GM12874 (cell line): ENCODE results near the gene FGD5.

Source experiments
- TF ChIP-seq, protein P1 (sequence below): IDR thresholded peaks from 2 replicates; pipeline ENCODE4 v1.5.1; 2011; ENCODE audit warnings: low read depth, mild to moderate bottlenecking, control low read depth, low read length, moderate library complexity; ENCODE audit not compliant: insufficient read depth

FGD5 gene

DNA sequence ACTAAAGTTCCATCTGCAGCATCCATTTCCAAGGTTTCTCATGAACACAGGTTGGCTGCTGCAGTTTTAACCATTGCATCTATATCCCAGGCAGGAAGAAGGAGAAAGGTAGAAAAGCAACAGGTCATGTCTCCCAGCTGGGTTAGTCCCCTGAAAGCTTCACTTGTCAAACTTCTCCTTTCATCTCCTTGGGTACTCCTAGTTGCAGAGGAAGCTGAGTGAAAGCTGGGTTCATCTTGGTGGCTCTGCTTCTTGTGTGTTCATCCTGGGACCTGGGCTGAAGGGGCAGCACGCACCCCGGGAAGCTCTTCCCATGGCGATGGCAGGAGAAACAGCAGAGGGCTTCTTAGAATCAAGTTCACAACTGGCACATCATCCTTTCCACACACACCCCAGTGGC lies 67.3 kb downstream of the FGD5 start:
- TF ChIP-seq, protein P1, sequence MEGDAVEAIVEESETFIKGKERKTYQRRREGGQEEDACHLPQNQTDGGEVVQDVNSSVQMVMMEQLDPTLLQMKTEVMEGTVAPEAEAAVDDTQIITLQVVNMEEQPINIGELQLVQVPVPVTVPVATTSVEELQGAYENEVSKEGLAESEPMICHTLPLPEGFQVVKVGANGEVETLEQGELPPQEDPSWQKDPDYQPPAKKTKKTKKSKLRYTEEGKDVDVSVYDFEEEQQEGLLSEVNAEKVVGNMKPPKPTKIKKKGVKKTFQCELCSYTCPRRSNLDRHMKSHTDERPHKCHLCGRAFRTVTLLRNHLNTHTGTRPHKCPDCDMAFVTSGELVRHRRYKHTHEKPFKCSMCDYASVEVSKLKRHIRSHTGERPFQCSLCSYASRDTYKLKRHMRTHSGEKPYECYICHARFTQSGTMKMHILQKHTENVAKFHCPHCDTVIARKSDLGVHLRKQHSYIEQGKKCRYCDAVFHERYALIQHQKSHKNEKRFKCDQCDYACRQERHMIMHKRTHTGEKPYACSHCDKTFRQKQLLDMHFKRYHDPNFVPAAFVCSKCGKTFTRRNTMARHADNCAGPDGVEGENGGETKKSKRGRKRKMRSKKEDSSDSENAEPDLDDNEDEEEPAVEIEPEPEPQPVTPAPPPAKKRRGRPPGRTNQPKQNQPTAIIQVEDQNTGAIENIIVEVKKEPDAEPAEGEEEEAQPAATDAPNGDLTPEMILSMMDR, result no peak

DNA sequence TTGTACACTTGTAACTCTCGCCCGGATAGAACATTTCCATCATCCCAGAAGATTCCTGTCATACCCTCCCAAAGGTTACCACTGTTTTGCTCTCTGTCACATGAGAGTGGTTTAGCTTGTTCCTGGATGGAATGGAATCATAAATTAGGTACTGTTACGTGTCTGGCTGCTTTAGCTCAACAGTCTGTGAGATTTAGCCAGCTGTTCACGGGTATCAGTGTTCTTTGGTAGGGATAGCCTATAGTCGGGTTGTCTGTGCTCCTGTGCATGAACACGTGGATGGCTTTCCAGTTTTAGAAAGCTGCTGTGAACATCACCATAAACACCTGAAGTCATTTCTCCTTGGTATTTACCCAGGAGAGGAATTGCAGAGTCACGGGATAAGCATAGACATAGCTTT lies 70.4 kb downstream of the FGD5 start:
- TF ChIP-seq, protein P1, result no peak

DNA sequence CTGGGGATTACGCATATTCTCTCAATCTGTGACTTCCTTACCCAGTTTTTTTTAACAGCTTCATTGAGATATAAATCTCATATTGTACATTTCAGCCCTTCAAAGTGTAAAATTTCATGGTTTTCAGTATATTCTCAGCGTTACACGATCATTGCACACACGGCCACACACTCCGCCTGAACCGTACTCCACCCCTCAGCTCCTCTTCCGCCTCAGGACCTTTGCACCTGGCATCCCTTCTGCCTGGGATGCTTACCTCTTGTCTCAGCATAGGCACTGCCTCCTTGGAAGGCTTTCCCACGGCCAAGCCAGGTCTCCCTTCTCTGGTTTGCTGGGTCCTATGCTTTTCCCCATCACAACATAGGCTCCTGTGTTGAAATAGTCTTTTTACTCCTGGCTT lies 71.2 kb downstream of the FGD5 start:
- TF ChIP-seq, protein P1, result no peak

DNA sequence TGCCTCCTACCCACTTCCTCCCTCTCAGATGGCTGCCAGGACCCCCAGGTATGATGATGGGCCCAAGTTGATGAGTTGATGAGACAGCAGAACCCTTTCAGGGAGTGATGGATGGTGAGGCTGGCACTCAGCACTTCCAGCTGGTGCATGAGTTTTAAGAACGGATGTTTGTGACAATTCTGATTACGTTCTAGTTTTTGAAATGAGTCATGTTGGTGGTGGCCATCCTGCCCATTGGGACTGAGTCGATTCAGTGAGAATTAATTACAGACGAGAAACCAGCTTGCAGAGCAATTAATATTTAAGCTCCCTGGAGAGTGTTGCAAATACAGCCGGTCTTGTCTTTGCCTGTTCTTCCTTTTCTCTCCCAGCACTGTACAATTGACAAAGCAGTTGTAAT lies 71.7 kb downstream of the FGD5 start:
- TF ChIP-seq, protein P1, result no peak

DNA sequence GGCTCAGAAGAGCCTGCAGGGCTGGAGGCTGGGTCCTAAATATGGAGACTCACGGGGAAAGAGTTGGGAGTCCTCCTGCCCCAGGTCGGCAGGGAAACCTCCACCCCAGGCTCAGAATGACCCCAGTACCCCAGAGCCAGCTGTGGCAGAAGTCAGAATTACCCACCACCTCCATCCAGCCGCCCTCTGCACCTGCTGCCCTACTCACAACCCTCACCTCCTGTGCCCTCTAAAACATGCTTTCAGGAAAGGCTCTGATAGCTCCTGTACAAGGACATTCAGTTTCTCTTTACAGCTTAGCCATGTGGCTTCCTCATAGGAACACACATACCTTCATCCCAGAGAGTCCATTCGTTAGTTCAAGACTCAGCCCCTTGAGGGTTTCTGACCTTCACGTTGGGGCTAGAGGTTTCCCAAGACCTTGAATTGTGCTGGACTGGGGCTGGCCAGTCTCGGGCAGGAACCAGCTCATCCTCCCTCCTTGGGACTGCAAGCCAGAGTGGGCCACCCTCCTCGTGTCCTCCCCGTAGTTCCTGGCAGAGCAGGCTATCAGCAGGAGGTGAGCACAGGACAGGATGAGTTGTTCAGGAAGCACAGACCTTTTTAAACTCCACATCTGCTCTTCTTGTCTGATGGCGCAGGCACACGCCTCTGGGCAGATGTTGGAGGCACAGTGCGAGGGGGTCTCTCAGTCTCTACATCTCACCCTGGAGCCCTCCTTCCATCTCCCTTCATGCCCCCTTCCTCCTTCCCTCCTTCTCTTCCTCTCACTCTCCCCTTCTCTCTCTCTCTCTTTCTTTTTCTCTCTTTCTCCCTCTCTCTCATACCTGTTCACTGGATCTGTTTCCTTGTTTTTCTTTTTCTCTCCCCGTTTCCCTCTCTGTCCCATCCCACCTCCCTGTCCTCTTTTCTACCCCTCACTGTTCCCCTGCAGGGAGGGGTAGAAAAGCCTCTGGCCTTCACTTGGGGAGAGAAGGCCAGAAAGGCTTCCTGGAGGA lies 72.7 kb downstream of the FGD5 start:
- TF ChIP-seq, protein P1, result no peak

DNA sequence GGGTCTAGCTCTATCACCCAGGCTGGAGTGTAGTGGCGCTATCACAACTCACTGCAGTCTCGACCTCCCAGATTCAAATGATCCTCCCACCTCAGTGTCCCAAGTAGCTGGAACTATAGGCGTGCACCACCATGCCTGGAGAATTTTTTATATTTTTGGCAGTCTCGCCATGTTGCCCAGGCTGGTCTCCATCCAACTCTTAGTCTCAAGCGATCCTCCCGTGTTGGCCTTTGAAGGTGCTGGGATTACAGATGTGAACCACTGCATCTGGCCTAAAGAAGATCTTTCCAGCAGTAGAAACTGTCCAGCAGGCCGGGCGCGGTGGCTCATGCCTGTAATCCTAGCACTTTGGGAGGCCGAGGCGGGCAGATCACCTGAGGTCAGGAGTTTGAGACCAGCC lies 73.5 kb downstream of the FGD5 start:
- TF ChIP-seq, protein P1, result no peak

DNA sequence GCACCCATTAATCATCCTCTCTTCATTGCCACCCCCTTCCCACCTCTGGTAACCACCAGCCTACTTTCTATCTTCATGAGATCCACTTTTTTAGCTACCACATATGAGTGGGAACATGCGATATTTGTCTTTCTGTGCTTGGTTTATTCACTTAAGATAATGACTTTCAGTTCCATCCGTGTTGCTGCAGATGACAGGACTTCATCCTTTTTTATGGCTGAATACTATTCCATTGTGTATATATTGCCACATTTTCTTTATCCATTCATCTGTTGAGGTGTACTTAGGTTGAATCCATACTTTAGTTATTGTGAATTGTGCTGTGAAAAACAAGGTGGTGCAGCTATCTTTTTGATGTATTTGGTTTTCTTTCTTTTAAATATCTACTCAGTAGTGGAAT lies 75.3 kb downstream of the FGD5 start:
- TF ChIP-seq, protein P1, result no peak
